H1 (cell line): ENCODE measurements around the gene HPS5.
"Not testable (repeated sequence)": the region's sequence is repeated elsewhere in the genome, so short reads cannot be mapped to it uniquely, and the experiment has no call there.

ENCODE experiments used
- EGR1 ChIP-seq: IDR thresholded peaks from 2 replicates; pipeline ENCODE4 v1.6.1; 2011; ENCODE audit warnings: low read depth, low read length, borderline replicate concordance
- EZH2 ChIP-seq: fragments of 200-600 bp; sonication (generic); IDR thresholded peaks from 2 replicates; pipeline ENCODE4 v1.7.1; 2012; ENCODE audit warnings: low read depth, mild to moderate bottlenecking, moderate library complexity, low read length, inconsistent platforms; ENCODE audit not compliant: severe bottlenecking
- JUN ChIP-seq: IDR thresholded peaks from 2 replicates; pipeline ENCODE4 v1.6.1; 2011; ENCODE audit warnings: low read depth, mild to moderate bottlenecking, improper control_type of control experiment, low read length
- JUND ChIP-seq: IDR thresholded peaks from 2 replicates; pipeline ENCODE4 v1.6.1; 2011; ENCODE audit warnings: mild to moderate bottlenecking, improper control_type of control experiment, low read length
- KDM1A ChIP-seq: fragments of 200-600, 300-600 bp; sonication (generic); IDR thresholded peaks from 2 replicates; pipeline ENCODE4 v1.7.1; 2016; ENCODE audit warnings: mild to moderate bottlenecking, low read length, borderline replicate concordance
- POLR2AphosphoS5 ChIP-seq: IDR thresholded peaks from 2 replicates; pipeline ENCODE4 v1.6.1; 2011; ENCODE audit warnings: low read depth, low read length
- RFX5 ChIP-seq: IDR thresholded peaks from 2 replicates; pipeline ENCODE4 v1.6.1; 2011; ENCODE audit warnings: low read depth, low read length, improper control_type of control experiment, borderline replicate concordance
- SIN3A ChIP-seq, 2 experiments: IDR thresholded peaks in 1 of 2; conservative IDR thresholded peaks in 1 of 2; 2 replicates each; pipeline ENCODE4 v1.6.1; 2011 to 2012; ENCODE audit warnings: low read length in 2 of 2, improper control_type of control experiment in 1 of 2, low read depth in 1 of 2, mild to moderate bottlenecking in 1 of 2
- SP2 ChIP-seq: IDR thresholded peaks from 2 replicates; pipeline ENCODE4 v1.6.1; 2012; ENCODE audit warnings: mild to moderate bottlenecking, low read length, inconsistent platforms
- TF ChIP-seq, protein P1 (sequence below): IDR thresholded peaks from 2 replicates; pipeline ENCODE4 v1.6.1; 2012; ENCODE audit warnings: inconsistent platforms
- TF ChIP-seq, protein P2 (sequence below), 3 experiments: IDR thresholded peaks; 1 replicate in 2 of 3; 2 replicates in 1 of 3; pipeline versions ENCODE4 v1.5.1 to v1.6.1; 2011; ENCODE audit warnings: low read length in 3 of 3, mild to moderate bottlenecking in 3 of 3, inconsistent platforms in 2 of 3, low read depth in 1 of 3, moderate library complexity in 1 of 3; ENCODE audit not compliant: insufficient read depth in 1 of 3; ENCODE audit errors: control extremely low read depth in 1 of 3

DNA sequence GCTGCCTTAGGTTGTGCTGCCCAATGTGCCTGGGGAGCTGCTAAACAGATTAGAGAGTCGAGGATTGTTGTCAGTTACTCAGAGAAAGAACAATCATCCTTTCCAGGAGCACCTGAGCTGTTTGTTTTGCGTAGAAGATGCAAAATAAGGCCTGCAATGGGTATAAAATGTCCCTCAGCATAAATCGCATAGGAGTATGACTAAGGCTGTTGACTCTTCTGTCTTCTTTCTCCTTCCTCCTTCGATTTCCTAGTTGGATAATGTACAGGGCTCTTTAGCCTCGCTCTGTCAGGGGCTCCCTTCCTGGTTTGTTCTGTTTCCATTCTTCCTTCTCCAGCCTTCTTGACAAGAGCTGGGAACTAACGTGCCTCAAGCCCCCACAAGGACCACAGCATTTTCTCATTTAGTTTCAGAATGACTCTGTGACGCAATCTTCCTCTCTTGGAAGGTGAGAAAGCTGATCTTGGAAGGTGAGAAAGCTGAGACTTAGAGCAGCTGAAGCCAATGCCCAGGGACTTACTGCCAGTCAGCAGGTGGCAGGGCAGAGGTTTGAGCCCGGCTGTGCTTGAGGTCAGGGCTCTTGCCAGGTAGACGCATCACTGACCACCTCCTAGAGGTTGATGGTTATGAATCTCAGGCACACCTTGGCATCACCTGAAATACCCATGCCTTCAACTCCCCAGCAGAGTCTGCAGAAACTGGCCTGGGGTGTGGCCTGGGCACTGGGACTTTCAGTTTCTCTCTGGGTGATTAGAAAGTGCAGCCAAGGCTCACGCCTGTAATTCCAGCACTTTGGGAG lies 54.4 kb downstream of the HPS5 start:
- TF ChIP-seq, protein P1, sequence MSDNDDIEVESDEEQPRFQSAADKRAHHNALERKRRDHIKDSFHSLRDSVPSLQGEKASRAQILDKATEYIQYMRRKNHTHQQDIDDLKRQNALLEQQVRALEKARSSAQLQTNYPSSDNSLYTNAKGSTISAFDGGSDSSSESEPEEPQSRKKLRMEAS = not testable (repeated sequence)
- TF ChIP-seq RFX5; JUND; KDM1A; SIN3A (conservative IDR thresholded peaks at IDR 0.05 in 1 of 2, IDR thresholded peaks at IDR 0.05 in 1 of 2; ENCODE audit: low read depth in 1 of 2, low read length in 2 of 2); SP2; JUN; EZH2; POLR2AphosphoS5; EGR1: not testable (repeated sequence)
- TF ChIP-seq, protein P2, sequence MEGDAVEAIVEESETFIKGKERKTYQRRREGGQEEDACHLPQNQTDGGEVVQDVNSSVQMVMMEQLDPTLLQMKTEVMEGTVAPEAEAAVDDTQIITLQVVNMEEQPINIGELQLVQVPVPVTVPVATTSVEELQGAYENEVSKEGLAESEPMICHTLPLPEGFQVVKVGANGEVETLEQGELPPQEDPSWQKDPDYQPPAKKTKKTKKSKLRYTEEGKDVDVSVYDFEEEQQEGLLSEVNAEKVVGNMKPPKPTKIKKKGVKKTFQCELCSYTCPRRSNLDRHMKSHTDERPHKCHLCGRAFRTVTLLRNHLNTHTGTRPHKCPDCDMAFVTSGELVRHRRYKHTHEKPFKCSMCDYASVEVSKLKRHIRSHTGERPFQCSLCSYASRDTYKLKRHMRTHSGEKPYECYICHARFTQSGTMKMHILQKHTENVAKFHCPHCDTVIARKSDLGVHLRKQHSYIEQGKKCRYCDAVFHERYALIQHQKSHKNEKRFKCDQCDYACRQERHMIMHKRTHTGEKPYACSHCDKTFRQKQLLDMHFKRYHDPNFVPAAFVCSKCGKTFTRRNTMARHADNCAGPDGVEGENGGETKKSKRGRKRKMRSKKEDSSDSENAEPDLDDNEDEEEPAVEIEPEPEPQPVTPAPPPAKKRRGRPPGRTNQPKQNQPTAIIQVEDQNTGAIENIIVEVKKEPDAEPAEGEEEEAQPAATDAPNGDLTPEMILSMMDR (IDR thresholded peaks at IDR 0.05; ENCODE audit: control extremely low read depth in 1 of 3, insufficient read depth in 1 of 3, low read depth in 1 of 3, low read length in 3 of 3) = not testable (repeated sequence)
